HepG2 (cell line): Measurements from ENCODE around the gene PEF1.

Source experiments
- MAFF ChIP-seq: IDR thresholded peaks from 2 replicates; pipeline ENCODE4 v1.6.1; 2011; ENCODE audit warnings: low read depth, low read length, improper control_type of control experiment
- MYC ChIP-seq: sonication (generic); formaldehyde crosslinking; IDR thresholded peaks from 2 replicates; pipeline ENCODE4 v1.9.0; 2021; ENCODE audit warnings: missing genetic modification reagents, borderline replicate concordance
- POLR2A ChIP-seq, 2 experiments: IDR thresholded peaks; 2 replicates each; pipeline ENCODE4 v1.6.1; 2011; ENCODE audit warnings: low read depth in 2 of 2, low read length in 2 of 2, mild to moderate bottlenecking in 1 of 2, moderate library complexity in 1 of 2; ENCODE audit not compliant: insufficient read depth in 1 of 2
- SIN3B ChIP-seq: fragments of 150-350 bp; IDR thresholded peaks from 2 replicates; pipeline ENCODE4 v1.6.1; 2014; ENCODE audit warnings: low read length

DNA sequence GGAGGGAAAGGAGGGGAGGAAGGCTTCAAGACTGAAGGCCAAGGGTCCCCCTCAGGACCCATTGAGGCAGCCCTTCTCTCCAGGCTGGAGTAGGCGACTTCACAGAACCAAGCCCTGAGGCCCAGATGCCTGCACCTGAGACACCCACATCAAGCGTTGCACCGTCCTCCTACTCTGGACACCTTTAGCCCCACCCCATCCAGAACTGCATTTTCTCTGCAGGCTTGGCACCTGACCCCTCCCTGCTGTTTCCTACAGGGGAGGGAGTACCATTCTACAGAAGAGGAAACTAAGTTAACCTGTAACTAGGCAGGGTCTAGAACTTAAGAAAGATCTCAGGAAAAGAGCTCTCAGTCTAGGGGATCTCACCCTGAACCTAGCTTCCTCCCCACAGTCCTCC lies 12.0 kb downstream of the PEF1 start:
- TF ChIP-seq SIN3B (no peak), POLR2A (IDR thresholded peaks at IDR 0.05; ENCODE audit: insufficient read depth in 1 of 2, low read depth in 2 of 2, low read length in 2 of 2) (no peak), MAFF (no peak), MYC (CRISPR knock-in tag) (no peak)
